GM19468 (cell line): Measurements from ENCODE around the gene NOL11.
"Not testable (repeated sequence)": the region's sequence is repeated elsewhere in the genome, so short reads cannot be mapped to it uniquely, and the experiment has no call there.

Experiments used
- ATAC-seq: cut with Tn5 transposase; IDR thresholded peaks from one replicate; pipeline ENCODE4 v1.9.1; 2021; ENCODE audit warnings: mild to moderate bottlenecking, moderate library complexity, moderate number of reproducible peaks; ENCODE audit not compliant: unreplicated experiment; ENCODE audit errors: extremely low read depth

Gene NOL11

DNA sequence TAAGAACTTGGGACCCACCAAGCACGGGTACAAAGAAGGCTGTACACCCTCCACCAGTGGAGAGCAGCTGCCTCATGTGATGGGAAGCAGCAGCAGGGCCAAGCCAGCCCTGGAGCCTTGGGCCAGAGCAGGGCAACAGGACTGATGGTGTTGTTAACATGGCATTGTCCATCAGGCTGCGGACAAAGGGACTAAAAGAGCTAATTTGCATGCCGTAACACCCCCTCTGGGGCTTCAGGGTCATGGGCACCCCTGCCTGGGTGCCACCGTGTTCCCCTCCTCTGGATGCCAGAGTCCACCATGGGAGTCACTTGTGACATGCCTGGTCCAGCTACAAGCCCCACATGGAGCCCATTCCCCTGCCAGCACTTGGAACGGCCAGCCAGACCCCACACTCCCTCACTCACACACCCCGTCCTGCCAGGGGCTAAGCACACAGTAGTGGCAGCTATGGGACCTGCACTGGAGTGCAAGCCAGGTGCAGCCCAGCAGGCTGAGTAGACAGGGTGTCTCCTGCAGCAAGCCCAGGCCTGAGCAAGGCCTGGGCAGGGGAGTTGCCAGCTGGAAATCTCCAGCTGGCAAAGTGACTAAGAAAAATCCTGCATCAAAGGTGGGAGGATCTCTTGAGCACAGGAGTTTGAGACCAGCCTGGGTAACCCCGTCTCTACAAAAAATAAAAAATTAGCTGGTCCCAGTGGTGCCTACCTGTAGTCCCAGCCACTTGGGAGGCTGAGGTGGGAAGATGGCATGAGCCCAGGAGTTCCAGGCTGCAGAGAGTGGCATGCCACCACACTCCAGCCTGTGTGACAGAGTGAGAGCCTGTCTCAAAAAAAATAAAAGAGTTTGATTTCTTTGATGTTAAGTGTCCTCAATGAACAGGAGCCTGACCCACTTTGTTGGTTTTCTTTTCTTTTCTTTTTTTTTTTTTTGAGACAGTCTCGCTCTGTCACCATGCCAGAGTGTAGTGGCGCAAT, 33.7 kb downstream of the NOL11 start:
- ATAC-seq: no peak

DNA sequence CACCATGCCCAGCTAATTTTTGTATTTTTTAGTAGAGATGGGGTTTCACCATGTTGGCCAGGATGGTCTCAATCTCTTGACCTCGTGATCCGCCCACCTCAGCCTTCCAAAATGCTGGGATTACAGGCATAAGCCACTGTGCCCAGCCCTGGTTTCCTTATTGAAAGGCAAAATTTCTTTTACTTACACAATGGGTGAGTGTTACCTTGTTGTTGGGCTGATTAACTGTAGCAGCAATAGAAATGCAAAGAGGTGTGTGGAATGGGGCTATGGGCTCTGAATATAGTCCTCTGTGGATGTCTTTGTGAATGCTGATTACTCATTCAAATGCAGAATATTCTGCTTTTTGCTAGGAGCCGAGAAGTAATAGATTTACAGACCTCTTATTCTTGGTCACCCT, 34.4 kb downstream of the NOL11 start:
- not testable (repeated sequence) for ATAC-seq

DNA sequence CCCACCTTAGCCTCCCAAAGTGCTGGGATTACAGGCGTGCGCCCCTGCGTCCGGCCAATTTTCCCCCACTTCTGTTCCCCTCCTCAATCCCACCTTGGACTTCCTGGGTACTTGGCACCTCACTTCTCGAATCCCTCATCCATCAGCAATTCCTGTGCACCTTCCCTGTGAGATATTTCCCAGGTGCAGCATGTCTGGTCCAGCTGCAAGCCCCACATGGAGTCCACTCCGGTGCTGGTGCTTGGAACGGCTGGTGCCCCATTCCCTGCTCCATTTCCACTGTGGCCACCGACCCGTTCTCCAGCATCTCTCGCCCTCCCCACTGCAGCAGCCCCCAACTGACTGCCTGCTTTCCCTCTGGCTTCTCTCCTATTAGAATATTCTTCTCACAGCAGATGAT, 35.3 kb downstream of the NOL11 start:
- no peak for ATAC-seq

DNA sequence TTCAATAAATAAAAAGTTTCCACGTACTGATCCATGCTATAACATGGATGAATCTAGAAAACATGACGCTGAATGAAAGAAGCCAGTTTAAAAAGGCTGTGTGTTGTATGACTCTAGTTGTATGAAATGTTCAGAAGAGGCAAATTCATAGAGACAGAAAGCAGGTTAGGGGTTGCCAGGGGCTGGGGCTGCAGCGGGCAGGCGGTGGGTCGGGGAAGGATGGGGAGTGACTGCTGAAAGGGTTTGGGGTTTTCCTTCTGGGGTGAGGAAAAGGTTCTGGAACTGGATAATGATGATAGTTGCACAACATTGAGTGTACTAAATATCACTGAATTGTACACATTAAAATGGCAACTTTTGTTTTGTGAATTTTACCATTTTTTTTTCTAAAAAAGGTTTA, 36.3 kb downstream of the NOL11 start:
- no peak for ATAC-seq

DNA sequence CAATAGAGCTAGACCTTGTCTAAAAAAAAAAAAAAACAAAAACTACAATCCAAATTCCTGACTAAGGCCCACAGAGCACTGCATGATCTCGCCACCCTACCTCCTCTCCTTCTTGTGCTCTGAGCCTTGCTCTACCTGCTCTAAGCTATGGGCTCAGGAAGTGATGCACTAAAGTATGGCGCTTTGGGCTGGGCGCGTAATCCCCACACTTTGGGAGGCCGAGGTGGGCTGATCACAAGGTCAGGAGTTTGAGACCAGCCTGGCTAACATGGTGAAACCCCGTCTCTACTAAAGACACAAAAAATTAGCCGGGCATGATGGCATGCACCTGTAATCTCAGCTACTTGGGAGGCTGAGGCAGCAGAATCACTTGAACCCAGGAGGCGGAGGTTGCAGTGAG, 37.0 kb downstream of the NOL11 start:
- ATAC-seq: not testable (repeated sequence)

DNA sequence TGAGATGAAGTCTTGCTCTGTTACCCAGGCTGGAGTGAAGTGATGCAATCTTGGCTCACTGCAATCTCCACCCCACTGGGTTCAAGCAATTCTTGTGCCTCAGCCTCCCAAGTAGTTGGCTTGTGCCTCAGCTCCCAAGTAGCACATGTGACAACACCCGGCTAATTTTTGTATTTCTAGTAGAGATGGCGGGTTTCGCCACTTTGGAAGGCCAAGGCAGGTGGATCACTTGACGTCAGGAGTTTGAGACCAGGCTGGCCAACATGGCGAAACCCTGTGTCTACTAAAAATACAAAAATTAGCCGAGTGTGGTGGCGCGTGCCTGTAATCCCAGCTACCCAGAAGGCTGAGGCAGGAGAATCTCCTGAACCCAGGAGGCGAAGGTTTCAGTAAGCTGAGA, 39.0 kb downstream of the NOL11 start:
- not testable (repeated sequence) for ATAC-seq

DNA sequence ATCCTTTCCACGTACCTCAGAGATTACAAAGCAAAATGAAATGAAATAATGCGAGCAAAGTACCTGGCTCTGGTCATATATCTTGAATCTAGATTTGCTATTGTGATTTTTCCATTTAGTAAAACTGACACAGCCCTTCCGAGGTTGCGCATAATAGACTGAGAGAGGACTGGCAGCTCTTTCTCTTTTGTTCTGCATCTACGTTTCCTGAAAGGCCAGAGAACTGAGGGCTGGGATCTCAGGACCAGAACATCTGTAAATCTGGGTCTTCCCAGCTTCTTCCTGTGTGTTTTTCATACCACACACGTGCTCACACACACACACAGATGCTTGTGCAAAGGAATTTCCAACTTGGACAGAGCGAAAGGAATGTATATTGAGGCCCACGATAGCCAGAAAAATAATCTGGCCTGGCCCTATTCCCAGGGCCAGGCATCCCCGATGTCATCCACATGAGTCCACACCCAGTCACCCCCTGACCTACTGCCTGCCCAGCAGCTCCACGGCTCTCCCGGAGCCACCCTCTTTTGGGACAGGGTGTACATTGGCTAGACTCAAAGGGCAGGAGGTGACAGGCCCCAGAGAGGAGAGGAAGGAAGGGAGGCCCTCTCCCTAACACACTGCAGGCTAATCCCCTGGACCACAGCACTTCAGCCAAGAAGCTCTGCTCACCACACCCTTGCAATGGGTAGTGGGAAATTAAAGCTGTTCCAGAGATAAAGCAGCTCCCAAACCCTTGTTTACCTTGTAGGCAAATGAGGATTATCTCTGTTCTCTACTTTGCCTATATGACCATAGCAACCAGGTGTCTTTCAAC, 41.8 kb downstream of the NOL11 start:
- no peak for ATAC-seq

DNA sequence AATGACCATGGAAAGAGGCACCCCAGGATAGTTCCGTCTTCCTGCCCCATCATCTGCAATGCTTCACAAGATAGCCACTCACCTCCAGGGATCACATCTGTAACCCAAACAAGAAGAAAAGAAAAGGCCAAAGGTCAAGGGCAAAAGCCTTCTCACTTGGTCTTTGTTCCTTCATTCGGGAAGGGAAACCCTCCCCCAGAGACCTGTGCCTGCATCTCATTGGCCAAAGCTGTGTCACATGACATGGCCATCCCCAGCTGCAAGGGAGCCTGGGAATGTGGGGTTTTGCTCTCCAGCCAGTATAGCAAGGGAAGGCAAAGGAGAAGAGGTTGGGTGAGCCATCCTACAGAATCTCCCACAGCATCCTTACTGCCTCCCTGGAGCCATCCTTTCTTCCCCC, 47.9 kb downstream of the NOL11 start:
- no peak for ATAC-seq

DNA sequence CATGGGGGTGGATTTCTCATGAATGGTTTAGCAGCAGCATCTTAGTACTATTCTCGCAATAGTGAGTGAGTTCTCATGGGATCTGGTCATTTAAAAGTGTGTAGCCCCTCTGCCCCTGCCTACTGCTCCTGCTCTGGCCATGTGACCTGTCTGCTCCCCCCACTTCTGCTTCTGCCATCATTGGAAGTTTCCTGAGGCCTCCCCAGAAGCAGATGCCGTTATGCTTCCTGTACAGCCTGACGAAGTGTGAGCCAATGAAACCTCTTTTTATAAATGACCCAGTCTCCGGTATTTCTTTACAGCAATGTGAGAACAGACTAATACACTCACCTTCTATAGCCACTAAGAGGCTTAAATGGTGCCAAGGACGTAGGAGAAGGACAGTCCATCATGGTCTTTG, 51.5 kb downstream of the NOL11 start:
- ATAC-seq: no peak

DNA sequence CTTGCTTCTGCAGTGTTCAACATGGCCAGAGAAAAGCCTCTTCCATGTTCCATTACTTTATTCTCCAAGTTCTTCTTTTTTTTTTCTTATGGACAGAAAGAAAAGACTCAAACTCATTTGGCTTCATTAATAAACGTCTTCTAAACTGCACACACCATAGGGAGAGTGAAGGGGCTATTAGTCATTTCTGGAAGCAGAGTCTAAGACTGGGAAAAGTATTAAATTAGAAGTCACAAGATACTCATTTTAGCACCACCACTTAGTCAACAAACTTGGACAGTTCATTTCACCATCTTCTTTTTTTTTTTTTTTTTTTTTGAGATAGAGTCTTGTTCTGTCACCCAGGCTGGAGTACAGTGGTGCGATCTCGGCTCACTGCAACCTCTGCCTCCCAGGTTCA, 52.8 kb downstream of the NOL11 start:
- no peak for ATAC-seq

DNA sequence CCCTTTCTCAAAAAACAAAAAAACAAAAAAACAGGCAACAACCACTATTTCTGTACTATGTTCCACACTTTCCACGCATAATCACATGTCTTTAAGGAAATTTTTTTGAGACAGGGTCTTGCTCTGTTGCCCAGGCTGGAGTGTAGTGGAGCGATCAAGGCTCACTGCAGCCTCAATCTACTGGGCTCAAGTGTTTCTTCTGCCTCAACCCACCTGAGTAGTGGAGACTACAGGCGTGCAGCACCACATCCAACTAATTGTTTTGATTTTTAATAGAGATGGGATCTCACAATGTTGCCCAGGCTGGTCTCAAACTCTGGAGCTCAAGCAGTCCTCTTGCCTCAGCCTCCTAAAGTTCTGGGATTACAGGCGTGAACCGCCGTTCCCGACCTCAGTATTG, 54.9 kb downstream of the NOL11 start:
- no peak for ATAC-seq

DNA sequence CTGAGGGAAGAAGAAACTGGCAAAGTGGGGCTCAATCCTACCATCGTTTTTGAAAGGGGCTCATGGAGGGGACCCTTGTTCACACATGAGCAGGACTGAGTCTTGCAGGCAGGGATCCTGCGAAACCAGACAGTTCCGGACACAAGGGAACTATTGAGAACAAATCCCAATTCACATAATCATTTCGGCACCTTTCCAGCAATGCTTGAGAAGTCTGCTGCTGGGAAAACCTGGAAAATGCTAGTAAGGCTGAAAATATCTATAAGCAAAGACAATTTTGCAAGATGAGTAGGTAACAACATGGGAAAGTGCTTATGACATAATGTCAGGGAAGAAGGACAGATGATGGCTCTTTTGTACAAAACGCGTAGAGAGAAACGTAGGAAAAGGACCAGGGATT, 55.5 kb downstream of the NOL11 start:
- ATAC-seq: no peak

DNA sequence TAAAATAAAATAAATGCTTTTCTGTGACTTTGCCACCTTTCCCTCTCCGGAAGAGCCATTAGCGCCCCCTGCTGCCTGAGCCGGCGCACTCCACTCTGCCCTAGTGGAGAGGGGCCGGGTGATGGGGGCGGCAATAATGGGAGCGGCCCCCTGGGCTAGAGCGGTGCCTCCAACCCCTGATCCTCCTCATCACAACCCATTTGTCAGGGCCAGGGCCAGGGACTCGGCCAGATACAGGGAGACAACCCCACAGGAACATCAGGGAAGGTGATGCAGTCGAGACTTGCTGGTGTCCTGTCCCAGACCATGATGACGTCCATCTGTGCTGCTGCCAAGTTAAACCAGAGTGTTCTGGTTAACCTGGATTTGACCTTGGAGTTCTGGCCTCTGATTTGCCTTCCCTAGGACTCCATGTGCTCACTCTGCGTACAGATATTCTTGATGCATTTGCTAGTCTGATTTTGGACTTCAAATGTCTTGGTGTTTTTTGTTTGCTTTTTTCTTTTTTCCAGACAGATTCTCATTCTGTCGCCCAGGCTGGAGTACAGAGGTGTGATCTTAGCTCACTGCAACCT, 61.4 kb downstream of the NOL11 start:
- ATAC-seq: no peak

DNA sequence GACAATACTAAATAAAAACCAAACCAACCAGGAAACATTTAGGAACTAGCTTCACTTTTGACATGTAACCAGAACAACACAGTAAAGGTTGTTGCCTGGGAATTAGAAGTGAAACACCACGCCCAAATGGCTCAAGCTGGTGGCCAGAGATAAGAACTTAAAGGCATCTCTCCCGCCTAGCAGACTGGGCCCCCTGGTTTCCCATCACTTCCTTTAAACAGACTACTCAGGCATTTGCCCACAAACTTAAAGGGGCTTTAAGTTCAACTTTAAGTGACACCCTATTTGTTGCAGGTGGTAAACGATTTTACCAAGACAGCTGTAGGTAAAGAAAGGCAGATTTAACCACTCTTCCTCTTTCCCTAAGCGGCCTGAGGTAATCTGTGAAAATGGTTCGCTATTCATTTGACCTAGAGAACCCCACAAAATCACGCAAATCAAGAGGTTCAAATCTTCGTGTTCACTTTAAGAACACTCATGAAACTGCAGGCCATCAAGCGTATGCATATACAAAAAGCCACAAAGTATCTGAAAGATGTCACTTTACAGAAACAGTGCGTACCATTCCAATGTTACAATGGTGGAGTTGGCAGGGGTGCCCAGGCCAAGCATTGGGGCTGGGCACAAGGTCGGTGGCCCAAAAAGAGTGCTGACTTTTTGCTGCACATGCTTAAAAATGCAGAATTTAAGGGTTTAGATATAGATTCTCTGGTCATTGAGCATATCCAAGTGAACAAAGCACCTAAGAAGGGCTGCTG, 66.8 kb downstream of the NOL11 start:
- no peak for ATAC-seq

DNA sequence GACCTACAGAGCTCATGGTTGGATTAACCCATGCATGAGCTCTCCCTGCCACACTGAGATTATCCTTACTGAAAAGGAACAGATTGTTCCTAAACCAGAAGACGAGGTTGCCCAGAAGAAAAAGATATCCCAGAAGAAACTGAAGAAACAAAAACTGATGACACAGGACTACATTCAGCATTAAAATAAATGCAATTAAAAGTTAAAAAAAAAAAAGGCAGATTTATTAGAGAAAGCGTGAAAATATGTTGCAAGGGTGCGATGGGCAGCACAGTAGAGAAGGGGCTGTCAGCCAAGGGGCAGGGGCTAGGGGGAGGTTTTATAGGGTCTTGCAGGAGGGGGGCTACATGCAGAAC, 67.4 kb downstream of the NOL11 start:
- ATAC-seq: no peak

DNA sequence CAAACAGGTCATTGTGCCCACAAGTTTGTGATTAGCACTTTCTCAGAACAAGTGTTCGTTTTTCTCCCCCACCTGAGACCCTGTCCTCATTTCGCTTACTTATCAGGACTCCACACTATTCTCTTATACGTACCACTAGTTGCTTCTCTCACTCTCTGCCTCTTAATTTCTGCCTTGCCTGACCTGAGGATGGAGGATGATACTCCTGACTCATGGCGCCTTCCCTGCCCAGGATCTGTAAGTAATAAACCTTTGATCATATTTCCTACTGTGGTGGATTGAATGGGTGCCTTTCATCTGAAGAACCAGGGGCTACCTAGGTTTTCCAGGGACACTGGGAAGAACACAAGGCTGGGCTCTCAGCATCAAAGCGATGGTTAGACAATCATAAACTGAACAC, 67.8 kb downstream of the NOL11 start:
- no peak for ATAC-seq
